K562 (cell line): ENCODE results near the gene LRRC4B. TPM values are rescaled to one million over a fixed set of nuclear protein-coding genes. Genes with fewer than 3 reads are reported as not detected.

Experiments used
- CC2D1A ChIP-seq: fragments of 450-650 bp; IDR thresholded peaks from 2 replicates; pipeline ENCODE4 v1.6.1; 2017; ENCODE audit warnings: mild to moderate bottlenecking
- KDM1A ChIP-seq, 2 experiments: fragments of 450-650 bp; IDR thresholded peaks; 2 replicates each; pipeline ENCODE4 v1.6.1; 2016; ENCODE audit warnings: mild to moderate bottlenecking in 2 of 2
- MAZ ChIP-seq, 2 experiments: fragments of 450-650 bp in 1 of 2; sonication (generic) in 1 of 2; formaldehyde crosslinking; IDR thresholded peaks in 1 of 2; conservative IDR thresholded peaks in 1 of 2; 2 replicates each; pipeline versions ENCODE4 v1.4.0 to v1.5.0; 2020; ENCODE audit warnings: mild to moderate bottlenecking in 1 of 2, missing genetic modification reagents in 1 of 2
- NR2C2 ChIP-seq, 2 experiments: fragments of 200-800 bp in 1 of 2; sonication (Bioruptor generic) in 1 of 2; sonication (generic) in 1 of 2; formaldehyde crosslinking in 1 of 2; IDR thresholded peaks; 2 replicates each; pipeline versions ENCODE4 v1.6.1 to v1.8.0; 2016 to 2022; ENCODE audit warnings: mild to moderate bottlenecking in 1 of 2, missing compliant biosample characterization in 1 of 2, missing genetic modification characterization in 1 of 2, missing genetic modification reagents in 1 of 2
- SMAD1 ChIP-seq: fragments of 150-350 bp; IDR thresholded peaks from 2 replicates; pipeline ENCODE4 v1.6.1; 2014; ENCODE audit warnings: low read length, low read depth; ENCODE audit not compliant: partially characterized antibody
- SP1 ChIP-seq: sonication (generic); formaldehyde crosslinking; IDR thresholded peaks from 2 replicates; pipeline ENCODE4 v1.8.1; 2022; ENCODE audit warnings: mild to moderate bottlenecking, missing genetic modification reagents
- TBP ChIP-seq: optimal IDR thresholded peaks from 2 replicates; pipeline ENCODE3; 2011; ENCODE audit warnings: low read depth, low read length, improper control_type of control experiment
- ZBTB17 ChIP-seq: fragments of 450-650 bp; formaldehyde crosslinking; IDR thresholded peaks from 2 replicates; pipeline ENCODE4 v1.4.0; 2020; ENCODE audit warnings: mild to moderate bottlenecking
- ZFX ChIP-seq: sonication (generic); formaldehyde crosslinking; IDR thresholded peaks from 2 replicates; pipeline ENCODE4 v1.8.0; 2022; ENCODE audit warnings: mild to moderate bottlenecking, missing genetic modification reagents, moderate library complexity
- polyA plus RNA-seq, 8 experiments: library from polyadenylated mRNA; depleted of rRNA in 4 of 8; stranded (reverse) in 5 of 8; unstranded in 3 of 8; fragments of >200 nt; fragmentation: Nextera tagmentation in 2 of 8; fragmentation: Illumina TruSeq in 1 of 8; extraction: Ambion mirVana in 2 of 8; extraction: Trizol in 1 of 8; gene quantifications; 2 replicates each; pipeline versions ENCODE4 v1.2.1 to v1.2.3, GENCODE V29; 2011 to 2014; ENCODE audit warnings: inconsistent platforms in 1 of 8, missing spikeins in 1 of 8
- total RNA-seq, 7 experiments: library from RNA; depleted of rRNA in 6 of 7; stranded (reverse); fragments of >200 nt in 6 of 7; fragmentation: Illumina TruSeq in 2 of 7; extraction: Trizol in 2 of 7; gene quantifications; 2 replicates each; pipeline versions ENCODE4 v1.2.1 to v1.2.3, GENCODE V29; 2011 to 2021; ENCODE audit warnings: low replicate concordance in 1 of 7
- TF ChIP-seq, protein P1 (sequence below): fragments of 450-650 bp; IDR thresholded peaks from 2 replicates; pipeline ENCODE4 v1.7.1; 2018; ENCODE audit warnings: mild to moderate bottlenecking, low read depth; ENCODE audit not compliant: partially characterized antibody
- TF ChIP-seq, protein P2 (sequence below): fragments of 450-650 bp; IDR thresholded peaks from 2 replicates; pipeline ENCODE4 v1.6.1; 2016; ENCODE audit warnings: missing biosample characterization, missing genetic modification characterization
- TF ChIP-seq, protein P3 (sequence below): sonication (generic); IDR thresholded peaks from 2 replicates; pipeline ENCODE4 v1.6.1; 2016
- TF ChIP-seq, protein P4 (sequence below): fragments of 200-800 bp; sonication (Bioruptor generic); IDR thresholded peaks from 2 replicates; pipeline ENCODE4 v1.6.1; 2017; ENCODE audit warnings: missing genetic modification characterization, missing compliant biosample characterization
- TF ChIP-seq, protein P5 (sequence below): sonication (generic); formaldehyde crosslinking; IDR thresholded peaks from 2 replicates; pipeline ENCODE4 v1.8.0; 2023; ENCODE audit warnings: mild to moderate bottlenecking, missing genetic modification reagents
- TF ChIP-seq, protein P6 (sequence below): fragments of 250-450 bp; sonication (Bioruptor Pico); IDR thresholded peaks from 2 replicates; pipeline ENCODE4 v1.8.0; 2022; ENCODE audit warnings: moderate library complexity, mild to moderate bottlenecking, inconsistent platforms
- TF ChIP-seq, protein P7 (sequence below): fragments of 450-650 bp; IDR thresholded peaks from 2 replicates; pipeline ENCODE4 v1.6.1; 2016; ENCODE audit warnings: antibody characterized with exemption

LRRC4B gene
- total and polyA plus RNA-seq, 9 of the 15 experiments (the other 6 are each of a cell fraction or from before 2014, with no cell fraction given): 0.18 to 9.6 (median 2.9) TPM; not detected in 2

DNA sequence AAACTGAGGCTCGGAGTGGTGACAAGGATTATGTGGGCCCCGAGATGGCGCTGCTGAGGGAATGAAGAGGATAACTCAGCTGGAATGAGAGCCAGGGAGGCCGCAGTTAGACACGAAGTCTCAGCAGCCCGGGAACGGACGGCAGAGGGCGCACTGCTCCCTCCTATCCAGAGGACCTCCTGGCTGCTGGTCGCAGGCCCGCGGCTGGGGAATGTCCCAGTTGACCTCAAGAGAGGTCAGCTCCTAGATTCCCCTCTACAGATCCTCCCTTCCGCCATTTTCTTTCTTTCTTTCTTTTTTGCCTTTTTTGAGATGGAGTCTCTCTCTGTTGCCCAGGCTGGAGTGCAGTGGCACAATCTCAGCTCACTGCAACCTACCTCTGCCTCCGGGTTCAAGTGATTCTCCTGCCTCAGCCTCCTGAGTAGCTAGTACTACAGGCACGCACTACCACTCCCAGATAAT is 30.4 kb downstream of the LRRC4B start (continued):
- TF ChIP-seq TBP (no peak), ZBTB17 (CRISPR knock-in tag) (0 out of 2 replicates have a peak, but pooled peaks have one; percentile 43), MAZ (CRISPR knock-in tag; conservative IDR thresholded peaks at IDR 0.05 in 1 of 2, IDR thresholded peaks at IDR 0.05 in 1 of 2) (peak; percentile 52 to 62; a peak in 3 of 4 replicates), SMAD1 (no peak), ZFX (CRISPR knock-in tag) (no peak), CC2D1A (peak; percentile 92), KDM1A (IDR thresholded peaks at IDR 0.05) (peak; percentile 75 to 89), NR2C2 (CRISPR knock-in tag; IDR thresholded peaks at IDR 0.05) (peak; percentile 97), NR2C2 (tag; IDR thresholded peaks at IDR 0.05) (peak; percentile 98), SP1 (peak; percentile 69)
- TF ChIP-seq, protein P1, sequence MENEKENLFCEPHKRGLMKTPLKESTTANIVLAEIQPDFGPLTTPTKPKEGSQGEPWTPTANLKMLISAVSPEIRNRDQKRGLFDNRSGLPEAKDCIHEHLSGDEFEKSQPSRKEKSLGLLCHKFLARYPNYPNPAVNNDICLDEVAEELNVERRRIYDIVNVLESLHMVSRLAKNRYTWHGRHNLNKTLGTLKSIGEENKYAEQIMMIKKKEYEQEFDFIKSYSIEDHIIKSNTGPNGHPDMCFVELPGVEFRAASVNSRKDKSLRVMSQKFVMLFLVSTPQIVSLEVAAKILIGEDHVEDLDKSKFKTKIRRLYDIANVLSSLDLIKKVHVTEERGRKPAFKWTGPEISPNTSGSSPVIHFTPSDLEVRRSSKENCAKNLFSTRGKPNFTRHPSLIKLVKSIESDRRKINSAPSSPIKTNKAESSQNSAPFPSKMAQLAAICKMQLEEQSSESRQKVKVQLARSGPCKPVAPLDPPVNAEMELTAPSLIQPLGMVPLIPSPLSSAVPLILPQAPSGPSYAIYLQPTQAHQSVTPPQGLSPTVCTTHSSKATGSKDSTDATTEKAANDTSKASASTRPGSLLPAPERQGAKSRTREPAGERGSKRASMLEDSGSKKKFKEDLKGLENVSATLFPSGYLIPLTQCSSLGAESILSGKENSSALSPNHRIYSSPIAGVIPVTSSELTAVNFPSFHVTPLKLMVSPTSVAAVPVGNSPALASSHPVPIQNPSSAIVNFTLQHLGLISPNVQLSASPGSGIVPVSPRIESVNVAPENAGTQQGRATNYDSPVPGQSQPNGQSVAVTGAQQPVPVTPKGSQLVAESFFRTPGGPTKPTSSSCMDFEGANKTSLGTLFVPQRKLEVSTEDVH: no peak
- TF ChIP-seq, protein P2, sequence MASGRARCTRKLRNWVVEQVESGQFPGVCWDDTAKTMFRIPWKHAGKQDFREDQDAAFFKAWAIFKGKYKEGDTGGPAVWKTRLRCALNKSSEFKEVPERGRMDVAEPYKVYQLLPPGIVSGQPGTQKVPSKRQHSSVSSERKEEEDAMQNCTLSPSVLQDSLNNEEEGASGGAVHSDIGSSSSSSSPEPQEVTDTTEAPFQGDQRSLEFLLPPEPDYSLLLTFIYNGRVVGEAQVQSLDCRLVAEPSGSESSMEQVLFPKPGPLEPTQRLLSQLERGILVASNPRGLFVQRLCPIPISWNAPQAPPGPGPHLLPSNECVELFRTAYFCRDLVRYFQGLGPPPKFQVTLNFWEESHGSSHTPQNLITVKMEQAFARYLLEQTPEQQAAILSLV (tag): peak; percentile 62
- TF ChIP-seq, protein P3, sequence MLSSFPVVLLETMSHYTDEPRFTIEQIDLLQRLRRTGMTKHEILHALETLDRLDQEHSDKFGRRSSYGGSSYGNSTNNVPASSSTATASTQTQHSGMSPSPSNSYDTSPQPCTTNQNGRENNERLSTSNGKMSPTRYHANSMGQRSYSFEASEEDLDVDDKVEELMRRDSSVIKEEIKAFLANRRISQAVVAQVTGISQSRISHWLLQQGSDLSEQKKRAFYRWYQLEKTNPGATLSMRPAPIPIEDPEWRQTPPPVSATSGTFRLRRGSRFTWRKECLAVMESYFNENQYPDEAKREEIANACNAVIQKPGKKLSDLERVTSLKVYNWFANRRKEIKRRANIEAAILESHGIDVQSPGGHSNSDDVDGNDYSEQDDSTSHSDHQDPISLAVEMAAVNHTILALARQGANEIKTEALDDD: 0 out of 2 replicates have a peak, but pooled peaks have one; percentile 18
- TF ChIP-seq, protein P4, sequence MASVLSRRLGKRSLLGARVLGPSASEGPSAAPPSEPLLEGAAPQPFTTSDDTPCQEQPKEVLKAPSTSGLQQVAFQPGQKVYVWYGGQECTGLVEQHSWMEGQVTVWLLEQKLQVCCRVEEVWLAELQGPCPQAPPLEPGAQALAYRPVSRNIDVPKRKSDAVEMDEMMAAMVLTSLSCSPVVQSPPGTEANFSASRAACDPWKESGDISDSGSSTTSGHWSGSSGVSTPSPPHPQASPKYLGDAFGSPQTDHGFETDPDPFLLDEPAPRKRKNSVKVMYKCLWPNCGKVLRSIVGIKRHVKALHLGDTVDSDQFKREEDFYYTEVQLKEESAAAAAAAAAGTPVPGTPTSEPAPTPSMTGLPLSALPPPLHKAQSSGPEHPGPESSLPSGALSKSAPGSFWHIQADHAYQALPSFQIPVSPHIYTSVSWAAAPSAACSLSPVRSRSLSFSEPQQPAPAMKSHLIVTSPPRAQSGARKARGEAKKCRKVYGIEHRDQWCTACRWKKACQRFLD: 0 out of 2 replicates have a peak, but pooled peaks have one; percentile 66
- TF ChIP-seq, protein P5, sequence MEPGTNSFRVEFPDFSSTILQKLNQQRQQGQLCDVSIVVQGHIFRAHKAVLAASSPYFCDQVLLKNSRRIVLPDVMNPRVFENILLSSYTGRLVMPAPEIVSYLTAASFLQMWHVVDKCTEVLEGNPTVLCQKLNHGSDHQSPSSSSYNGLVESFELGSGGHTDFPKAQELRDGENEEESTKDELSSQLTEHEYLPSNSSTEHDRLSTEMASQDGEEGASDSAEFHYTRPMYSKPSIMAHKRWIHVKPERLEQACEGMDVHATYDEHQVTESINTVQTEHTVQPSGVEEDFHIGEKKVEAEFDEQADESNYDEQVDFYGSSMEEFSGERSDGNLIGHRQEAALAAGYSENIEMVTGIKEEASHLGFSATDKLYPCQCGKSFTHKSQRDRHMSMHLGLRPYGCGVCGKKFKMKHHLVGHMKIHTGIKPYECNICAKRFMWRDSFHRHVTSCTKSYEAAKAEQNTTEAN (CRISPR knock-in tag): no peak
- TF ChIP-seq, protein P6, sequence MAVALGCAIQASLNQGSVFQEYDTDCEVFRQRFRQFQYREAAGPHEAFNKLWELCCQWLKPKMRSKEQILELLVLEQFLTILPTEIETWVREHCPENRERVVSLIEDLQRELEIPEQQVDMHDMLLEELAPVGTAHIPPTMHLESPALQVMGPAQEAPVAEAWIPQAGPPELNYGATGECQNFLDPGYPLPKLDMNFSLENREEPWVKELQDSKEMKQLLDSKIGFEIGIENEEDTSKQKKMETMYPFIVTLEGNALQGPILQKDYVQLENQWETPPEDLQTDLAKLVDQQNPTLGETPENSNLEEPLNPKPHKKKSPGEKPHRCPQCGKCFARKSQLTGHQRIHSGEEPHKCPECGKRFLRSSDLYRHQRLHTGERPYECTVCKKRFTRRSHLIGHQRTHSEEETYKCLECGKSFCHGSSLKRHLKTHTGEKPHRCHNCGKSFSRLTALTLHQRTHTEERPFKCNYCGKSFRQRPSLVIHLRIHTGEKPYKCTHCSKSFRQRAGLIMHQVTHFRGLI: no peak
- TF ChIP-seq, protein P7, sequence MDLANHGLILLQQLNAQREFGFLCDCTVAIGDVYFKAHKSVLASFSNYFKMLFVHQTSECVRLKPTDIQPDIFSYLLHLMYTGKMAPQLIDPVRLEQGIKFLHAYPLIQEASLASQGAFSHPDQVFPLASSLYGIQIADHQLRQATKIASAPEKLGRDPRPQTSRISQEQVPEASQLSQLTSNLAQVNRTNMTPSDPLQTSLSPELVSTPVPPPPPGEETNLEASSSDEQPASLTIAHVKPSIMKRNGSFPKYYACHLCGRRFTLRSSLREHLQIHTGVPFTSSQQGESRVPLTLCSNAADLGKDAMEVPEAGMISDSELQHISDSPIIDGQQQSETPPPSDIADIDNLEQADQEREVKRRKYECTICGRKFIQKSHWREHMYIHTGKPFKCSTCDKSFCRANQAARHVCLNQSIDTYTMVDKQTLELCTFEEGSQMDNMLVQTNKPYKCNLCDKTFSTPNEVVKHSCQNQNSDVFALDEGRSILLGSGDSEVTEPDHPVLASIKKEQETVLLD: peak; percentile 64; the same call in 1 of the 2 replicates
